Brain microvascular endothelial cell (primary cell): ENCODE data around the gene PLA2G5.
"Not testable (repeated sequence)": the region's sequence is repeated elsewhere in the genome, so short reads cannot be mapped to it uniquely, and the experiment has no call there.

Experiments used
- DNase-seq: peaks from one replicate; pipeline ENCODE4 v3.0.0-alpha.2; 2020
- H3K27ac ChIP-seq: fragments of 250-450 bp; sonication (Bioruptor Pico); 2 replicates; pipeline ENCODE4 v1.5.1; 2020; ENCODE audit warnings: mild to moderate bottlenecking, moderate library complexity
- H3K27me3 ChIP-seq: fragments of 250-450 bp; sonication (Bioruptor Pico); replicated peaks from 2 replicates; pipeline ENCODE4 v1.5.1; 2020; ENCODE audit warnings: mild to moderate bottlenecking
- H3K36me3 ChIP-seq: fragments of 250-450 bp; sonication (Bioruptor Pico); replicated peaks from 2 replicates; pipeline ENCODE4 v1.5.1; 2020; ENCODE audit warnings: mild to moderate bottlenecking
- H3K4me3 ChIP-seq: 2 replicates; pipeline ENCODE4 v1.5.1; 2011; ENCODE audit warnings: low read depth, mild to moderate bottlenecking, control low read depth, low read length, moderate library complexity
- CTCF ChIP-seq: IDR thresholded peaks from 2 replicates; pipeline ENCODE4 v1.5.1; 2011; ENCODE audit warnings: low read depth, mild to moderate bottlenecking, moderate library complexity, low read length, control low read depth, inconsistent platforms; ENCODE audit errors: missing control alignments
- in situ Hi-C: cut with HindIII; loops from 2 replicates; pipeline ENCODE4 v1.10.0; 2017; ENCODE audit warnings: low sequenced_read_pairs, low pct_ligation_motif_present

The PLA2G5 gene

GRCh38 chr1:20069874-20070273, at the start of gene PLA2G5:
TSS of gene PLA2G5 (plus strand) at chr1:20070194. CDS start at chr1:20084831, 14,637 bp downstream.
- in situ Hi-C loops = no loop called here
- TF ChIP-seq CTCF = no peak
- no peak within 1 kb of the TSS for H3K27ac ChIP-seq
- H3K27me3 ChIP-seq = no peaks in the 10 kb centered on the region
- DNase-seq = no peak
- no peaks in the 10 kb centered on the region for H3K36me3 ChIP-seq
- H3K4me3 ChIP-seq = no peak within 1 kb of the TSS

- Histone ChIP-seq H3K27ac (no peak overlapping the region), H3K27me3 (no peaks in the 10 kb centered on the region), H3K36me3 (no peaks in the 10 kb centered on the region), H3K4me3 (no peak overlapping the region)
- in situ Hi-C loops = no loop called here
- no peak for TF ChIP-seq CTCF
- no peak for DNase-seq
Observed at GRCh38 chr1:20028125-20028524, 41.9 kb upstream of the PLA2G5 start.

GRCh38 chr1:20028726-20029125, 41.3 kb upstream of the PLA2G5 start:
- Histone ChIP-seq H3K27me3 (no peaks in the 10 kb centered on the region), H3K27ac (no peak overlapping the region), H3K36me3 (no peaks in the 10 kb centered on the region), H3K4me3 (no peak overlapping the region)
- TF ChIP-seq CTCF = no peak
- in situ Hi-C loops = no loop called here
- no peak for DNase-seq

- Histone ChIP-seq H3K27me3 (no peaks in the 10 kb centered on the region), H3K27ac (no peak overlapping the region), H3K36me3 (no peaks in the 10 kb centered on the region), H3K4me3 (no peak overlapping the region)
- in situ Hi-C loops = no loop called here
- no peak for DNase-seq
- no peak for TF ChIP-seq CTCF
Observed at GRCh38 chr1:20029178-20029912, 40.6 kb upstream of the PLA2G5 start.

GRCh38 chr1:20030436-20031151, 39.4 kb upstream of the PLA2G5 start:
- in situ Hi-C loops, H3K36me3 ChIP-seq, H3K4me3 ChIP-seq, H3K27me3 ChIP-seq, DNase-seq, H3K27ac ChIP-seq: not testable (repeated sequence)

- no peak for TF ChIP-seq CTCF
- no peaks in the 10 kb centered on the region for H3K27me3 ChIP-seq
- no peak for DNase-seq
- H3K27ac ChIP-seq = no peak overlapping the region
- no peaks in the 10 kb centered on the region for H3K36me3 ChIP-seq
- no peak overlapping the region for H3K4me3 ChIP-seq
- in situ Hi-C loops = no loop called here
Observed at GRCh38 chr1:20031161-20031560, 38.8 kb upstream of the PLA2G5 start.
